ENCODE data around the gene GRIP2.

DNA sequence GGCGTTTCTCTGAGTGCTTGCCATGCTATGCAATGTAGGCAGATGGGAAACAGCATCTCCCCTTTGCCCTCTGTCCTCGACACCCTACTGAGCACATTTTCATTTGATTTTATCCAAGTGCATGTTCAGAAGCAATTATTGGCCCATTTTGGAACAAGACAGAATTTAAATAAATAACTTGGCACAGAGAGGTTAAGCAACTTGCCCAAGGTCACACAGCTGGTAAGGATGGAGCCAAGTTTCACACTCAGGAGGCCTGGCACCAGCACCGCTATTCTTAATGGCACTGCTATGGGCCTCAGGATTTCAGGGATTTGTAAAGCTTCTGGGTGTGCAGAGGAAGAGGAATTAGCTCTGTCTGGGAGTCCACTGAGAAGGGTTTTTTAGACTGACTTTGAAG lies 2.5 kb upstream of the GRIP2 start:
- TF ChIP-seq, protein P1, sequence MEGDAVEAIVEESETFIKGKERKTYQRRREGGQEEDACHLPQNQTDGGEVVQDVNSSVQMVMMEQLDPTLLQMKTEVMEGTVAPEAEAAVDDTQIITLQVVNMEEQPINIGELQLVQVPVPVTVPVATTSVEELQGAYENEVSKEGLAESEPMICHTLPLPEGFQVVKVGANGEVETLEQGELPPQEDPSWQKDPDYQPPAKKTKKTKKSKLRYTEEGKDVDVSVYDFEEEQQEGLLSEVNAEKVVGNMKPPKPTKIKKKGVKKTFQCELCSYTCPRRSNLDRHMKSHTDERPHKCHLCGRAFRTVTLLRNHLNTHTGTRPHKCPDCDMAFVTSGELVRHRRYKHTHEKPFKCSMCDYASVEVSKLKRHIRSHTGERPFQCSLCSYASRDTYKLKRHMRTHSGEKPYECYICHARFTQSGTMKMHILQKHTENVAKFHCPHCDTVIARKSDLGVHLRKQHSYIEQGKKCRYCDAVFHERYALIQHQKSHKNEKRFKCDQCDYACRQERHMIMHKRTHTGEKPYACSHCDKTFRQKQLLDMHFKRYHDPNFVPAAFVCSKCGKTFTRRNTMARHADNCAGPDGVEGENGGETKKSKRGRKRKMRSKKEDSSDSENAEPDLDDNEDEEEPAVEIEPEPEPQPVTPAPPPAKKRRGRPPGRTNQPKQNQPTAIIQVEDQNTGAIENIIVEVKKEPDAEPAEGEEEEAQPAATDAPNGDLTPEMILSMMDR (IDR thresholded peaks at IDR 0.05), result no peak
- no peak for TF ChIP-seq EZH2phosphoT487 (IDR thresholded peaks at IDR 0.05)
